Panc1 (cell line): Measurements from ENCODE around the gene CD83. TPM values are rescaled to one million over a fixed set of nuclear protein-coding genes. Genes with fewer than 3 reads are reported as not detected.

Source experiments
- ATAC-seq: fragments of 200-7000 bp; cut with Tn5 transposase; 2 replicates; pipeline ENCODE4 v1.9.1; 2020; ENCODE audit warnings: mild to moderate bottlenecking, moderate library complexity
- BruUV-seq: library from RNA; stranded (reverse); fragments of 400-500 nt; replicated peaks from 2 replicates; lab custom pipeline; 2021; lab: Mats Ljungman, UMichigan
- CTCF ChIA-PET: fragments of 300-600 bp; sonication (Branson Sonifier 250); formaldehyde crosslinking; loops from one replicate; lab custom pipeline; 2022; ENCODE audit warnings: antibody characterized with exemption; lab: Charles Lee
- POLR2A ChIA-PET: fragments of 300-600 bp; sonication (Branson Sonifier 250); formaldehyde crosslinking; loops from one replicate; lab custom pipeline; 2022; ENCODE audit warnings: antibody characterized with exemption; lab: Charles Lee
- DNase-seq: peaks from one replicate; pipeline ENCODE4 v3.0.0-alpha.2; 2010; ENCODE audit warnings: low read depth, low spot score
- H3K27ac ChIP-seq: 2 replicates; pipeline ENCODE4 v1.5.1; 2011; ENCODE audit warnings: mild to moderate bottlenecking, low read length, inconsistent platforms
- H3K27me3 ChIP-seq: fragments of 200-500 bp; sonication (Bioruptor generic); 2 replicates; pipeline ENCODE4 v1.6.0; 2014; ENCODE audit warnings: low read length, inconsistent platforms; ENCODE audit not compliant: control insufficient read depth, insufficient read depth
- H3K36me3 ChIP-seq: fragments of 200-500 bp; sonication (Bioruptor generic); 2 replicates; pipeline ENCODE4 v1.5.1; 2014; ENCODE audit warnings: inconsistent platforms, mild to moderate bottlenecking, low read length, moderate library complexity; ENCODE audit not compliant: control insufficient read depth, insufficient read depth
- H3K4me1 ChIP-seq: 2 replicates; pipeline ENCODE4 v1.5.1; 2011; ENCODE audit warnings: inconsistent platforms, mild to moderate bottlenecking, low read length, moderate library complexity; ENCODE audit not compliant: control insufficient read depth, insufficient read depth
- H3K4me3 ChIP-seq, 2 experiments: 2 replicates each; pipeline ENCODE4 v1.5.1; 2011 to 2012; ENCODE audit warnings: low read depth in 2 of 2, low read length in 2 of 2, mild to moderate bottlenecking in 2 of 2, inconsistent platforms in 1 of 2, moderate library complexity in 1 of 2
- H3K9me3 ChIP-seq: fragments of 200-500 bp; sonication (Bioruptor generic); 2 replicates; pipeline ENCODE4 v1.5.1; 2014; ENCODE audit warnings: low read depth, mild to moderate bottlenecking, inconsistent platforms, low read length, moderate library complexity; ENCODE audit not compliant: control insufficient read depth, insufficient read depth
- POLR2AphosphoS5 ChIP-seq: IDR thresholded peaks from 2 replicates; pipeline ENCODE4 v1.6.1; 2012; ENCODE audit warnings: mild to moderate bottlenecking, low read depth, low read length, moderate library complexity
- SIN3A ChIP-seq: IDR thresholded peaks from 2 replicates; pipeline ENCODE4 v1.6.1; 2012; ENCODE audit warnings: low read depth, mild to moderate bottlenecking, low read length, moderate library complexity, borderline replicate concordance; ENCODE audit not compliant: insufficient read depth
- TCF7L2 ChIP-seq: IDR thresholded peaks from 2 replicates; pipeline ENCODE4 v1.6.1; 2011; ENCODE audit warnings: mild to moderate bottlenecking, low read depth, low read length, inconsistent platforms
- in situ Hi-C: cut with HindIII; loops from 2 replicates; pipeline ENCODE4 v1.10.0; 2016; ENCODE audit warnings: low sequenced_read_pairs, low pct_unique_long_range_greater_than_20kb
- intact Hi-C: fragments of 100-400 bp; cut with micrococcal nuclease; formaldehyde crosslinking; loops from one replicate; pipeline ENCODE4 v1.10.0; 2022; ENCODE audit not compliant: unreplicated experiment
- total RNA-seq: library from RNA; stranded (reverse); gene quantifications from one replicate; pipeline ENCODE4 v1.2.1, GENCODE V29; 2021; ENCODE audit not compliant: unreplicated experiment
- TF ChIP-seq, protein P1 (sequence below), 2 experiments: IDR thresholded peaks; 2 replicates each; pipeline ENCODE4 v1.6.1; 2011 to 2012; ENCODE audit warnings: low read depth in 2 of 2, control low read depth in 1 of 2, low read length in 1 of 2, mild to moderate bottlenecking in 1 of 2, moderate library complexity in 1 of 2; ENCODE audit not compliant: insufficient read depth in 1 of 2
- TF ChIP-seq, protein P2 (sequence below): fragments of 450-650 bp; IDR thresholded peaks from 2 replicates; pipeline ENCODE4 v1.5.1; 2017; ENCODE audit warnings: mild to moderate bottlenecking

CD83 gene
- total RNA-seq, 1 experiment from 2014 or later, result 5.3 TPM

DNA sequence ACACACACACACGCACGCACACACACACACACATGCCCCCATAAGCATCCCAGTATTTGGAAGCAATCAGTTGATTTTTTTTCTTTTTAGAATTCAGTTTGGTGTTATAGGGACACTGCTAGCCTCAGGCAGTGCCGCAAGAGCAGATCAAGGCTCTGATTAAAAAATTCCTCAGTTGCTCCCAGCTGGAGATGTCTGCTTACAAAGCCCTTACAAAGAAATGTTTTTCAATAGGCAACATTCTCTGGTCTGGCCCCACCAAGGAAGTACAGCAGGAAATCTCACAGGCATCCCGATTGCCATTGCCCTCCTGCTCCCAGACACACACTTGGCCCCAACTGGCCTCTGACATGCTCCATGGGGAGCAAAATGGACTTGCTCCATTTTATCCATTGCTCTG, 22.9 kb upstream of the CD83 start:
- TF ChIP-seq SIN3A, result no peak
- TF ChIP-seq, protein P1, sequence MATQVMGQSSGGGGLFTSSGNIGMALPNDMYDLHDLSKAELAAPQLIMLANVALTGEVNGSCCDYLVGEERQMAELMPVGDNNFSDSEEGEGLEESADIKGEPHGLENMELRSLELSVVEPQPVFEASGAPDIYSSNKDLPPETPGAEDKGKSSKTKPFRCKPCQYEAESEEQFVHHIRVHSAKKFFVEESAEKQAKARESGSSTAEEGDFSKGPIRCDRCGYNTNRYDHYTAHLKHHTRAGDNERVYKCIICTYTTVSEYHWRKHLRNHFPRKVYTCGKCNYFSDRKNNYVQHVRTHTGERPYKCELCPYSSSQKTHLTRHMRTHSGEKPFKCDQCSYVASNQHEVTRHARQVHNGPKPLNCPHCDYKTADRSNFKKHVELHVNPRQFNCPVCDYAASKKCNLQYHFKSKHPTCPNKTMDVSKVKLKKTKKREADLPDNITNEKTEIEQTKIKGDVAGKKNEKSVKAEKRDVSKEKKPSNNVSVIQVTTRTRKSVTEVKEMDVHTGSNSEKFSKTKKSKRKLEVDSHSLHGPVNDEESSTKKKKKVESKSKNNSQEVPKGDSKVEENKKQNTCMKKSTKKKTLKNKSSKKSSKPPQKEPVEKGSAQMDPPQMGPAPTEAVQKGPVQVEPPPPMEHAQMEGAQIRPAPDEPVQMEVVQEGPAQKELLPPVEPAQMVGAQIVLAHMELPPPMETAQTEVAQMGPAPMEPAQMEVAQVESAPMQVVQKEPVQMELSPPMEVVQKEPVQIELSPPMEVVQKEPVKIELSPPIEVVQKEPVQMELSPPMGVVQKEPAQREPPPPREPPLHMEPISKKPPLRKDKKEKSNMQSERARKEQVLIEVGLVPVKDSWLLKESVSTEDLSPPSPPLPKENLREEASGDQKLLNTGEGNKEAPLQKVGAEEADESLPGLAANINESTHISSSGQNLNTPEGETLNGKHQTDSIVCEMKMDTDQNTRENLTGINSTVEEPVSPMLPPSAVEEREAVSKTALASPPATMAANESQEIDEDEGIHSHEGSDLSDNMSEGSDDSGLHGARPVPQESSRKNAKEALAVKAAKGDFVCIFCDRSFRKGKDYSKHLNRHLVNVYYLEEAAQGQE (IDR thresholded peaks at IDR 0.05; ENCODE audit: insufficient read depth in 1 of 2, low read depth in 2 of 2, low read length in 1 of 2), result no peak
- Histone ChIP-seq H3K4me1 (no peaks in the 10 kb centered on the region), H3K4me3 (no peak overlapping the region), H3K9me3 (no peaks in the 10 kb centered on the region), H3K27ac (no peak overlapping the region), H3K36me3 (no peaks in the 10 kb centered on the region), H3K27me3 (no peaks in the 10 kb centered on the region)
- ChIA-PET POLR2A (no interaction called here), CTCF (no interaction called here)
- in situ Hi-C loops (no loop called here), intact Hi-C loops (no loop called here)
- no peak for DNase-seq
- no peak for ATAC-seq
- no TSS peak for BruUV-seq

DNA sequence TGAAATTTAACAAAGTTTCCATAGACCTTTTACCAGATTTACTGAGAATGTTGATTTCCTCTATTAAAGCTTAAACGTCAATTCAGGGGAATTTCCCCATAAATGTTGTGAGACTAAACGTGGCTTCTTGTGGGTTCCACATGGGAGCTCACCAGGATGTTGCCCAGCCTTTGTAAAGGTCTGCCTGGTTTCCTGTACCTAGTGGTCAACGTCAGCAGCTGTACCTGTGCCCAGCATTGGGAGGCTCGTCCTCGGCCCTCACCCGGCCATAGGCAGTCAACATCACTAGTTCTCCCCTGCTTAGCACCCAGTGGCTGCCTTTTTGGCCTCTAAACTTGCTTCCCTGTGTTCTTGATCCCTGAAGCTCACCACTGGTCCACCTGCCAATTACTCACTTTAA, 22.1 kb upstream of the CD83 start:
- Histone ChIP-seq H3K4me3 (no peak overlapping the region), H3K27ac (no peak overlapping the region), H3K4me1 (no peaks in the 10 kb centered on the region), H3K9me3 (no peaks in the 10 kb centered on the region), H3K27me3 (no peaks in the 10 kb centered on the region), H3K36me3 (no peaks in the 10 kb centered on the region)
- no peak for DNase-seq
- ChIA-PET POLR2A (no interaction called here), CTCF (no interaction called here)
- intact Hi-C loops, result no loop called here
- no peak for TF ChIP-seq SIN3A
- TF ChIP-seq POLR2AphosphoS5, result no peak
- TF ChIP-seq, protein P2, sequence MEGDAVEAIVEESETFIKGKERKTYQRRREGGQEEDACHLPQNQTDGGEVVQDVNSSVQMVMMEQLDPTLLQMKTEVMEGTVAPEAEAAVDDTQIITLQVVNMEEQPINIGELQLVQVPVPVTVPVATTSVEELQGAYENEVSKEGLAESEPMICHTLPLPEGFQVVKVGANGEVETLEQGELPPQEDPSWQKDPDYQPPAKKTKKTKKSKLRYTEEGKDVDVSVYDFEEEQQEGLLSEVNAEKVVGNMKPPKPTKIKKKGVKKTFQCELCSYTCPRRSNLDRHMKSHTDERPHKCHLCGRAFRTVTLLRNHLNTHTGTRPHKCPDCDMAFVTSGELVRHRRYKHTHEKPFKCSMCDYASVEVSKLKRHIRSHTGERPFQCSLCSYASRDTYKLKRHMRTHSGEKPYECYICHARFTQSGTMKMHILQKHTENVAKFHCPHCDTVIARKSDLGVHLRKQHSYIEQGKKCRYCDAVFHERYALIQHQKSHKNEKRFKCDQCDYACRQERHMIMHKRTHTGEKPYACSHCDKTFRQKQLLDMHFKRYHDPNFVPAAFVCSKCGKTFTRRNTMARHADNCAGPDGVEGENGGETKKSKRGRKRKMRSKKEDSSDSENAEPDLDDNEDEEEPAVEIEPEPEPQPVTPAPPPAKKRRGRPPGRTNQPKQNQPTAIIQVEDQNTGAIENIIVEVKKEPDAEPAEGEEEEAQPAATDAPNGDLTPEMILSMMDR, result no peak
- TF ChIP-seq TCF7L2, result no peak
- no peak for ATAC-seq
- BruUV-seq, result no TSS peak
- in situ Hi-C loops, result no loop called here

DNA sequence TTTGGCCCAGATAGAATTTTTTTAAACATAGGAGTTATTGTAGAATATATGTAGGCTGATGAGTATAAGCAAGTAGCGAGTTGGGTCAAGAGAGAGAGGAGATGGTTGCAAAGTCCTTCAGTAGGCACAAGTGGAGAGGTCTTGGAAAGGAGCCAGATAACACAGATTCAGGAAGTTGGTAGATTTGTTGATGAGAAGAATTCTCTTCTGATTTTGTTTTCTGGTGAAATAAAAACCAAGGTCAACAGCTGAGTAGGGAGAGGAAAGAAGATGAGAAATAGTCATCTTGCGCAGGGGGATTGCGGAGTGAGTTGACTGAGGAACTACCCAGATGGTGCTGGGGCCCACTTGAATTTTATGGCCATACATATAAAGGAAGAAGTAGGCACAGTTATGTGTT, 17.4 kb upstream of the CD83 start:
- no peaks in the 10 kb centered on the region for H3K9me3 ChIP-seq
- intact Hi-C loops (no loop called here), in situ Hi-C loops (no loop called here)
- no peak for TF ChIP-seq SIN3A
- TF ChIP-seq, protein P1 (IDR thresholded peaks at IDR 0.05; ENCODE audit: insufficient read depth in 1 of 2, low read depth in 2 of 2, low read length in 1 of 2), result no peak
- POLR2A ChIA-PET, result no interaction called here
- H3K27me3 ChIP-seq, result peaks cover 1% of the 10 kb centered on the region; the same call in 1 of the 2 replicates
- no peaks in the 10 kb centered on the region for H3K36me3 ChIP-seq
- no peaks in the 10 kb centered on the region for H3K4me1 ChIP-seq
- no peak overlapping the region for H3K27ac ChIP-seq
- no peak for ATAC-seq
- no TSS peak for BruUV-seq
- no peak for DNase-seq
- no peak overlapping the region for H3K4me3 ChIP-seq
- CTCF ChIA-PET, result no interaction called here
